CD4-positive, alpha-beta T cell treated with Interleukin-6 at 100 ng/mL for 8 hours (primary cell): Measurements from ENCODE around the gene RPAP3.

Experiments
- DNase-seq: peaks from one replicate; pipeline ENCODE4 v3.0.0-alpha.2; 2020; ENCODE audit warnings: mixed read lengths, low spot score

The RPAP3 gene

GRCh38 chr12:47721431-47721973 lies 15.7 kb upstream of the RPAP3 start:
- DNase-seq = no peak

GRCh38 chr12:47718531-47718930 lies 12.7 kb upstream of the RPAP3 start:
- no peak for DNase-seq

- DNase-seq = peak; percentile 62
Observed at GRCh38 chr12:47717443-47718193, 11.8 kb upstream of the RPAP3 start.

- no peak for DNase-seq
Observed at GRCh38 chr12:47717046-47717442, 11.2 kb upstream of the RPAP3 start.

- no peak for DNase-seq
Observed at GRCh38 chr12:47715877-47716548, 10.2 kb upstream of the RPAP3 start.

GRCh38 chr12:47715393-47715876 lies 9.6 kb upstream of the RPAP3 start:
- DNase-seq = peak; percentile 81

- DNase-seq = no peak
Observed at GRCh38 chr12:47714826-47715386, 9.1 kb upstream of the RPAP3 start.

GRCh38 chr12:47712171-47712570 lies 6.3 kb upstream of the RPAP3 start:
- DNase-seq = no peak

GRCh38 chr12:47711448-47711847 lies 5.6 kb upstream of the RPAP3 start:
- DNase-seq = no peak

GRCh38 chr12:47710278-47710677 lies 4.4 kb upstream of the RPAP3 start:
- no peak for DNase-seq

GRCh38 chr12:47709671-47710070 lies 3.8 kb upstream of the RPAP3 start:
- DNase-seq = no peak

GRCh38 chr12:47709237-47709636 lies 3.4 kb upstream of the RPAP3 start:
- DNase-seq = no peak

- no peak for DNase-seq
Observed at GRCh38 chr12:47707905-47708543, 2.2 kb upstream of the RPAP3 start.

- DNase-seq = no peak
Observed at GRCh38 chr12:47707355-47707754, 1.5 kb upstream of the RPAP3 start.

GRCh38 chr12:47705229-47705565 lies 633 bp downstream of the RPAP3 start:
- no peak for DNase-seq

GRCh38 chr12:47704719-47705118 lies 1.1 kb downstream of the RPAP3 start:
- no peak for DNase-seq

GRCh38 chr12:47700263-47700662 lies 5.6 kb downstream of the RPAP3 start:
- no peak for DNase-seq

GRCh38 chr12:47698631-47699030 lies 7.2 kb downstream of the RPAP3 start:
- DNase-seq = no peak

- DNase-seq = no peak
Observed at GRCh38 chr12:47698055-47698454, 7.8 kb downstream of the RPAP3 start.

- DNase-seq = no peak
Observed at GRCh38 chr12:47689215-47689614, 16.6 kb downstream of the RPAP3 start.

GRCh38 chr12:47687636-47688035 lies 18.2 kb downstream of the RPAP3 start:
- DNase-seq = no peak

GRCh38 chr12:47686645-47687240 lies 19.1 kb downstream of the RPAP3 start:
- DNase-seq = no peak
